HCT116 (cell line): Measurements from ENCODE around the gene RASGRP2. TPM values are rescaled to one million over a fixed set of nuclear protein-coding genes. Genes with fewer than 3 reads are reported as not detected.

Source experiments
- ATAC-seq: fragments of 200-7000 bp; cut with Tn5 transposase; 2 replicates; pipeline ENCODE4 v1.9.1; 2020; ENCODE audit warnings: mild to moderate bottlenecking, moderate library complexity
- BruUV-seq: library from RNA; stranded (reverse); fragments of 400-500 nt; replicated peaks from 2 replicates; lab custom pipeline; 2021; lab: Mats Ljungman, UMichigan
- CTCF ChIA-PET: fragments of 300-600 bp; sonication (Branson Sonifier 250); formaldehyde crosslinking; loops from one replicate; lab custom pipeline; 2021; ENCODE audit warnings: antibody characterized with exemption; lab: Charles Lee
- POLR2A ChIA-PET: fragments of 300-600, 350-600 bp; sonication (Branson Sonifier 250); formaldehyde crosslinking; loops from one replicate; lab custom pipeline; 2021; ENCODE audit warnings: antibody characterized with exemption; lab: Charles Lee
- RAD21 ChIA-PET, 2 experiments: fragments of 300-600 bp; sonication (Branson Sonifier 250); formaldehyde crosslinking; loops; one replicate each; lab custom pipeline; 2023; ENCODE audit warnings: low total read pairs in 2 of 2; ENCODE audit not compliant: uncharacterized antibody in 2 of 2, unreplicated experiment in 2 of 2, low non-redundant PET in 1 of 2; lab: Charles Lee
- DNase-seq: peaks from one replicate; pipeline ENCODE4 v3.0.0-alpha.2; 2010; ENCODE audit warnings: low read depth, low spot score
- H2AFZ ChIP-seq: fragments of 200-600 bp; shearing (Covaris generic), sonication (generic); 2 replicates; pipeline ENCODE4 v1.6.1; 2017; ENCODE audit warnings: low read depth, mixed run types, mixed read lengths, antibody characterized with exemption, low read length; ENCODE audit not compliant: poor library complexity, severe bottlenecking
- H3K27ac ChIP-seq: 2 replicates; pipeline ENCODE4 v1.5.1; 2012; ENCODE audit warnings: low read depth, low read length
- H3K27me3 ChIP-seq: fragments of 200-600 bp; sonication (generic); 2 replicates; pipeline ENCODE4 v1.6.1; 2016; ENCODE audit warnings: mixed run types, low read length, mixed read lengths; ENCODE audit not compliant: insufficient read depth
- H3K36me3 ChIP-seq, 2 experiments: fragments of 200-500 bp in 1 of 2; fragments of 200-600 bp in 1 of 2; sonication (Bioruptor generic) in 1 of 2; sonication (generic) in 1 of 2; 2 replicates each; pipeline versions ENCODE4 v1.5.1 to v1.6.1; 2014 to 2016; ENCODE audit warnings: low read length in 2 of 2, inconsistent platforms in 1 of 2, mixed read lengths in 1 of 2, mixed run types in 1 of 2; ENCODE audit not compliant: insufficient read depth in 2 of 2, control insufficient read depth in 1 of 2
- H3K4me1 ChIP-seq, 2 experiments: fragments of 200-600 bp in 1 of 2; sonication (generic) in 1 of 2; 2 replicates each; pipeline versions ENCODE4 v1.5.1 to v1.6.1; 2012 to 2017; ENCODE audit warnings: low read length in 2 of 2, inconsistent platforms in 1 of 2, mild to moderate bottlenecking in 1 of 2, mixed read lengths in 1 of 2, mixed run types in 1 of 2, moderate library complexity in 1 of 2; ENCODE audit not compliant: insufficient read depth in 2 of 2, control insufficient read depth in 1 of 2
- H3K4me2 ChIP-seq: fragments of 200-600 bp; sonication (generic); 2 replicates; pipeline ENCODE4 v1.6.1; 2017; ENCODE audit warnings: mixed run types, low read length, mixed read lengths
- H3K4me3 ChIP-seq, 2 experiments: fragments of 200-600 bp in 1 of 2; sonication (generic) in 1 of 2; replicated peaks in 1 of 2; 2 replicates each; pipeline ENCODE4 v1.5.1; 2011 to 2016; ENCODE audit warnings: low read length in 2 of 2, control low read depth in 1 of 2, low read depth in 1 of 2, mild to moderate bottlenecking in 1 of 2, mixed read lengths in 1 of 2, mixed run types in 1 of 2
- H3K79me2 ChIP-seq: fragments of 200-600 bp; sonication (generic); 2 replicates; pipeline ENCODE4 v1.6.1; 2017; ENCODE audit warnings: mild to moderate bottlenecking, mixed run types, low read length, moderate library complexity, mixed read lengths; ENCODE audit not compliant: insufficient read depth
- H3K9ac ChIP-seq: fragments of 200-600 bp; sonication (generic); 2 replicates; pipeline ENCODE4 v1.6.1; 2016; ENCODE audit warnings: low read length, mixed read lengths
- H3K9me2 ChIP-seq: fragments of 200-600 bp; sonication (generic), shearing (Covaris generic); 2 replicates; pipeline ENCODE4 v1.6.1; 2017; ENCODE audit warnings: mixed run types, mild to moderate bottlenecking, moderate library complexity; ENCODE audit not compliant: insufficient read depth
- H3K9me3 ChIP-seq, 2 experiments: fragments of 200-500 bp in 1 of 2; fragments of 200-600 bp in 1 of 2; sonication (Bioruptor generic) in 1 of 2; sonication (generic) in 1 of 2; 2 replicates each; pipeline ENCODE4 v1.6.1; 2014 to 2017; ENCODE audit warnings: low read length in 2 of 2, mixed read lengths in 2 of 2, inconsistent platforms in 1 of 2, low read depth in 1 of 2, mild to moderate bottlenecking in 1 of 2, mixed run types in 1 of 2, moderate library complexity in 1 of 2; ENCODE audit not compliant: control insufficient read depth in 1 of 2, insufficient read depth in 1 of 2
- H4K20me1 ChIP-seq: fragments of 200-600 bp; sonication (generic), shearing (Covaris generic); 2 replicates; pipeline ENCODE4 v1.6.1; 2017; ENCODE audit warnings: mixed run types, mild to moderate bottlenecking, moderate library complexity; ENCODE audit not compliant: insufficient read depth
- CTCF ChIP-seq, 3 experiments: fragments of 200-600 bp in 1 of 3; sonication (generic) in 1 of 3; IDR thresholded peaks in 2 of 3; conservative IDR thresholded peaks in 1 of 3; 2 replicates each; pipeline ENCODE4 v1.5.1; 2012 to 2017; ENCODE audit warnings: low read depth in 2 of 3, low read length in 2 of 3, antibody characterized with exemption in 1 of 3, borderline replicate concordance in 1 of 3, control low read depth in 1 of 3, mild to moderate bottlenecking in 1 of 3, mixed read lengths in 1 of 3, mixed run types in 1 of 3, moderate library complexity in 1 of 3; ENCODE audit not compliant: insufficient read depth in 1 of 3
- EGR1 ChIP-seq: IDR thresholded peaks from 2 replicates; pipeline ENCODE4 v1.6.1; 2012; ENCODE audit warnings: low read depth
- EZH2 ChIP-seq: fragments of 200-600 bp; sonication (generic); IDR thresholded peaks from 2 replicates; pipeline ENCODE4 v1.6.1; 2017; ENCODE audit warnings: antibody characterized with exemption, mixed run types
- EZH2phosphoT487 ChIP-seq: fragments of 200-600 bp; IDR thresholded peaks from 2 replicates; pipeline ENCODE4 v1.6.1; 2018; ENCODE audit warnings: antibody characterized with exemption, borderline replicate concordance
- FOSL1 ChIP-seq: IDR thresholded peaks from 2 replicates; pipeline ENCODE4 v1.6.1; 2012; ENCODE audit warnings: low read depth
- JUND ChIP-seq: IDR thresholded peaks from 2 replicates; pipeline ENCODE4 v1.6.1; 2012
- POLR2AphosphoS5 ChIP-seq: IDR thresholded peaks from 2 replicates; pipeline ENCODE4 v1.6.1; 2011; ENCODE audit warnings: mild to moderate bottlenecking, low read depth, low read length, moderate library complexity
- RAD21 ChIP-seq: IDR thresholded peaks from 2 replicates; pipeline ENCODE4 v1.6.1; 2012; ENCODE audit warnings: low read depth, mild to moderate bottlenecking
- SP1 ChIP-seq: IDR thresholded peaks from 2 replicates; pipeline ENCODE4 v1.6.1; 2012; ENCODE audit warnings: low read depth
- SRF ChIP-seq: IDR thresholded peaks from 2 replicates; pipeline ENCODE4 v1.6.1; 2012; ENCODE audit warnings: low read depth
- YY1 ChIP-seq: IDR thresholded peaks from 2 replicates; pipeline ENCODE4 v1.6.1; 2011; ENCODE audit warnings: low read length, low read depth, moderate library complexity, mild to moderate bottlenecking; ENCODE audit not compliant: insufficient replicate concordance; ENCODE audit errors: extremely low read depth
- ZFX ChIP-seq: fragments of 450-650 bp; IDR thresholded peaks from 2 replicates; pipeline ENCODE4 v1.6.1; 2017
- ZNF274 ChIP-seq: fragments of 200-500 bp; sonication (Bioruptor generic); IDR thresholded peaks from 2 replicates; pipeline ENCODE4 v1.6.1; 2014; ENCODE audit warnings: mild to moderate bottlenecking, low read depth, low read length, inconsistent platforms
- intact Hi-C: fragments of 100-400 bp; cut with micrococcal nuclease; formaldehyde crosslinking; loops from 2 replicates; pipeline ENCODE4 v1.10.0; 2022
- total RNA-seq: library from RNA; stranded (reverse); gene quantifications from one replicate; pipeline ENCODE4 v1.2.1, GENCODE V29; 2021; ENCODE audit not compliant: unreplicated experiment
- TF ChIP-seq, protein P1 (sequence below): IDR thresholded peaks from 2 replicates; pipeline ENCODE4 v1.6.1; 2012
- TF ChIP-seq, protein P2 (sequence below): IDR thresholded peaks from 2 replicates; pipeline ENCODE4 v1.6.1; 2012; ENCODE audit warnings: low read depth
- TF ChIP-seq, protein P3 (sequence below): IDR thresholded peaks from 2 replicates; pipeline ENCODE4 v1.6.1; 2011; ENCODE audit warnings: mild to moderate bottlenecking, low read length, moderate library complexity; ENCODE audit not compliant: insufficient replicate concordance; ENCODE audit errors: extremely low read depth
- TF ChIP-seq, protein P4 (sequence below): IDR thresholded peaks from 2 replicates; pipeline ENCODE4 v1.6.1; 2012

RASGRP2 gene
- total RNA-seq, 1 experiment from 2014 or later, result 12.8 TPM

DNA sequence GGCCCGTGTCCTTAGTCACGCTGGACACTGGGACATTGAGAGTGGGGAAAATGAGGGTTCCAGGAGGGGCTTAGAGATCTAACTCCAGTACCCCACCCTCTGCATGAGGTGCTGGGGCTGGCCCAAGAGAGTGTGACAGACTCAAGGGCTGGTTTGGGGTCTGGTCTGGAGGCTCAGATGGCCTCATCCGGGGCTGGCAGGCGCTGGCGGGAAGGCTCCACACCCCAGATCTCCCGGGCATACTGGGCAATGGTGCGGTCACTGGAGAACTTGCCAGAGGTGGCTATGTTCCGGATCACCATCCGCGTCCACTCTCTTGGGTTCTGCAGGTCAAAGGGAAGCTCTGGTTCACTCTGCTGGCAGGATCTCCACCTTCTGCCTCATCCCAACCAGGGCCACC is 2.5 kb upstream of the RASGRP2 start:
- RAD21 ChIA-PET, result no interaction called here
- POLR2A ChIA-PET, result no interaction called here

More for the DNA sequence above, 2.5 kb upstream of the RASGRP2 start:
- H4K20me1 ChIP-seq, result no peaks in the 10 kb centered on the region
- no peak for TF ChIP-seq SP1
- TF ChIP-seq SRF, result no peak
- no peak for TF ChIP-seq RAD21
- TF ChIP-seq EGR1, result no peak
- no peak for TF ChIP-seq YY1
- TF ChIP-seq JUND, result no peak
- no peak for TF ChIP-seq ZNF274
- no peak for TF ChIP-seq FOSL1
- TF ChIP-seq, protein P1, sequence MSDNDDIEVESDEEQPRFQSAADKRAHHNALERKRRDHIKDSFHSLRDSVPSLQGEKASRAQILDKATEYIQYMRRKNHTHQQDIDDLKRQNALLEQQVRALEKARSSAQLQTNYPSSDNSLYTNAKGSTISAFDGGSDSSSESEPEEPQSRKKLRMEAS, result no peak
- TF ChIP-seq, protein P2, sequence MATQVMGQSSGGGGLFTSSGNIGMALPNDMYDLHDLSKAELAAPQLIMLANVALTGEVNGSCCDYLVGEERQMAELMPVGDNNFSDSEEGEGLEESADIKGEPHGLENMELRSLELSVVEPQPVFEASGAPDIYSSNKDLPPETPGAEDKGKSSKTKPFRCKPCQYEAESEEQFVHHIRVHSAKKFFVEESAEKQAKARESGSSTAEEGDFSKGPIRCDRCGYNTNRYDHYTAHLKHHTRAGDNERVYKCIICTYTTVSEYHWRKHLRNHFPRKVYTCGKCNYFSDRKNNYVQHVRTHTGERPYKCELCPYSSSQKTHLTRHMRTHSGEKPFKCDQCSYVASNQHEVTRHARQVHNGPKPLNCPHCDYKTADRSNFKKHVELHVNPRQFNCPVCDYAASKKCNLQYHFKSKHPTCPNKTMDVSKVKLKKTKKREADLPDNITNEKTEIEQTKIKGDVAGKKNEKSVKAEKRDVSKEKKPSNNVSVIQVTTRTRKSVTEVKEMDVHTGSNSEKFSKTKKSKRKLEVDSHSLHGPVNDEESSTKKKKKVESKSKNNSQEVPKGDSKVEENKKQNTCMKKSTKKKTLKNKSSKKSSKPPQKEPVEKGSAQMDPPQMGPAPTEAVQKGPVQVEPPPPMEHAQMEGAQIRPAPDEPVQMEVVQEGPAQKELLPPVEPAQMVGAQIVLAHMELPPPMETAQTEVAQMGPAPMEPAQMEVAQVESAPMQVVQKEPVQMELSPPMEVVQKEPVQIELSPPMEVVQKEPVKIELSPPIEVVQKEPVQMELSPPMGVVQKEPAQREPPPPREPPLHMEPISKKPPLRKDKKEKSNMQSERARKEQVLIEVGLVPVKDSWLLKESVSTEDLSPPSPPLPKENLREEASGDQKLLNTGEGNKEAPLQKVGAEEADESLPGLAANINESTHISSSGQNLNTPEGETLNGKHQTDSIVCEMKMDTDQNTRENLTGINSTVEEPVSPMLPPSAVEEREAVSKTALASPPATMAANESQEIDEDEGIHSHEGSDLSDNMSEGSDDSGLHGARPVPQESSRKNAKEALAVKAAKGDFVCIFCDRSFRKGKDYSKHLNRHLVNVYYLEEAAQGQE, result no peak
- TF ChIP-seq, protein P3, sequence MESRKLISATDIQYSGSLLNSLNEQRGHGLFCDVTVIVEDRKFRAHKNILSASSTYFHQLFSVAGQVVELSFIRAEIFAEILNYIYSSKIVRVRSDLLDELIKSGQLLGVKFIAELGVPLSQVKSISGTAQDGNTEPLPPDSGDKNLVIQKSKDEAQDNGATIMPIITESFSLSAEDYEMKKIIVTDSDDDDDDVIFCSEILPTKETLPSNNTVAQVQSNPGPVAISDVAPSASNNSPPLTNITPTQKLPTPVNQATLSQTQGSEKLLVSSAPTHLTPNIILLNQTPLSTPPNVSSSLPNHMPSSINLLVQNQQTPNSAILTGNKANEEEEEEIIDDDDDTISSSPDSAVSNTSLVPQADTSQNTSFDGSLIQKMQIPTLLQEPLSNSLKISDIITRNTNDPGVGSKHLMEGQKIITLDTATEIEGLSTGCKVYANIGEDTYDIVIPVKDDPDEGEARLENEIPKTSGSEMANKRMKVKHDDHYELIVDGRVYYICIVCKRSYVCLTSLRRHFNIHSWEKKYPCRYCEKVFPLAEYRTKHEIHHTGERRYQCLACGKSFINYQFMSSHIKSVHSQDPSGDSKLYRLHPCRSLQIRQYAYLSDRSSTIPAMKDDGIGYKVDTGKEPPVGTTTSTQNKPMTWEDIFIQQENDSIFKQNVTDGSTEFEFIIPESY, result no peak
- TF ChIP-seq POLR2AphosphoS5, result no peak
- TF ChIP-seq, protein P4, sequence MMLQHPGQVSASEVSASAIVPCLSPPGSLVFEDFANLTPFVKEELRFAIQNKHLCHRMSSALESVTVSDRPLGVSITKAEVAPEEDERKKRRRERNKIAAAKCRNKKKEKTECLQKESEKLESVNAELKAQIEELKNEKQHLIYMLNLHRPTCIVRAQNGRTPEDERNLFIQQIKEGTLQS, result no peak
- TF ChIP-seq EZH2, result no peak
- no peak for TF ChIP-seq CTCF (IDR thresholded peaks at IDR 0.05 in 2 of 3, conservative IDR thresholded peaks at IDR 0.05 in 1 of 3; ENCODE audit: borderline replicate concordance in 1 of 3, insufficient read depth in 1 of 3, low read depth in 2 of 3, low read length in 2 of 3)
- no peak for TF ChIP-seq ZFX
- TF ChIP-seq EZH2phosphoT487, result no peak
- TF ChIP-seq, all 23 proteins: peak for 0
- DNase-seq, result no peak
- Histone ChIP-seq H3K4me2 (no peak overlapping the region), H3K79me2 (no peaks in the 10 kb centered on the region), H3K9me2 (no peaks in the 10 kb centered on the region), H3K9me3 (no peaks in the 10 kb centered on the region), H3K27ac (no peak overlapping the region), H2AFZ (no peak overlapping the region), H3K36me3 (no peaks in the 10 kb centered on the region), H3K9ac (no peak overlapping the region), H3K4me1 (peaks cover 7 to 26% of the 10 kb centered on the region in 2 experiments; a peak in 3 of 4 replicates), H3K27me3 (no peaks in the 10 kb centered on the region), H3K4me3 (no peak overlapping the region)
- CTCF ChIA-PET, result no interaction called here
- intact Hi-C loops, result no loop called here
- no peak for ATAC-seq
- no TSS peak for BruUV-seq
